ENCODE results near the gene PHACTR3. TPM values are rescaled to one million over a fixed set of nuclear protein-coding genes. Genes with fewer than 3 reads are reported as not detected.

Gene PHACTR3
- total RNA-seq, 1 experiment from 2014 or later, result not detected

DNA sequence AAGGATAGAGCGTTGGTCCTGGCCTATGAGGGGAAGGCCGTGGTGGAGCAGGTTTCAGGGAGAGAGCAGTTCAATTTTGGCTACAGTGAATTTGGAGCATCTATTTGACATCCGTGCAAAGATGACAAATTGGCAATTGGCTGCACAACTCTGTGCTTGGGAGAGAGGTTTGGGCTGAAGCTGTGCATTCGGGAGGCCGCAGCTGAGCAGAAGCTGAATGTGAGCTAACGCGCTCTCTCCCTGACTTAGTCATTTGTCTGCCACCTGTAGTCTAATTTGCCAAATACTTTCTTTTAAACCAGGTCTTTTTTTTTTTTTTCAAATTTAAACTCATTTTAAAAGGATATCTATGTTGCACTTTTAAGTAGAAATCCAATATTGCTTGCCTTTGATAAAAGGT, 78.8 kb downstream of the PHACTR3 start (continued):
- TF ChIP-seq RAD21 (IDR thresholded peaks at IDR 0.05; ENCODE audit: low read depth) (no peak), EZH2 (IDR thresholded peaks at IDR 0.05) (no peak), FOSL1 (IDR thresholded peaks at IDR 0.05; ENCODE audit: low read depth) (no peak), POLR2A (IDR thresholded peaks at IDR 0.05; ENCODE audit: borderline replicate concordance, extremely low read depth, insufficient read depth, insufficient read length) (no peak)

DNA sequence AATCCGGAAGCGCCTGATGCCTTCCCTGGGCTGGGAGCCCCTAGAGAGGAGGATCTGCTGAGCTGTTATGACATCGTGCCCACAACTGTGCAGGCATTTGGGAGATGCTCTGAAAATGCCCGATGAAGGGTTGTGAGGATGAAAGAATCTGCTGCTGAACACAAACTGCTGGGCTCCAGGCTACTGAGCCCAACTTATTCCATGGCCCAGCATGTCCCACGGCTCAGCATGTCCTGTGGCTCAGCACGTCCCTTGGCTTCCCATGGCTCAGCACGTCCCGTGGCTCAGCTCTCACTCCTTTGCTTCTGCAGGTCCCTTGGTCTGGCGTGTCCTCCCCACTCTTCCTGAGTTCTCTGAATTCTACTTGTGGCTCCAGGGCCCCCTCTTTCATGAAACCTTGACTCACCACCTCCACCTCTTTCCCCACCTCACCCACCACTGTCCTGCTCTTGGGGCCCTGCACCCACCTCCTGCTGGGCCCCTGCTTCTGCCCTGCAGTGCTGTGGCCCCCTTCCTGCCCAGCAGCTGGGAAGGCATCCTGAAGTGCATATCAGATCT, 80.4 kb downstream of the PHACTR3 start:
- Histone ChIP-seq H3K27ac (ENCODE audit: low read depth, low read length) (no peak overlapping the region), H3K36me3 (ENCODE audit: control insufficient read depth in 1 of 2, insufficient read depth in 2 of 2, low read length in 2 of 2) (no peaks in the 10 kb centered on the region), H3K27me3 (ENCODE audit: insufficient read depth, low read length) (peaks cover 40% of the 10 kb centered on the region), H3K4me1 (ENCODE audit: control insufficient read depth in 1 of 2, insufficient read depth in 2 of 2, low read length in 2 of 2) (no peaks in the 10 kb centered on the region), H3K4me3 (replicated peaks in 1 of 2; ENCODE audit: low read depth in 1 of 2, low read length in 2 of 2) (no peak overlapping the region), H3K79me2 (ENCODE audit: insufficient read depth, low read length) (no peaks in the 10 kb centered on the region), H2AFZ (ENCODE audit: low read depth, low read length, poor library complexity, severe bottlenecking) (no peak overlapping the region), H4K20me1 (ENCODE audit: insufficient read depth) (no peaks in the 10 kb centered on the region), H3K4me2 (ENCODE audit: low read length) (no peak overlapping the region), H3K9me3 (ENCODE audit: control insufficient read depth in 1 of 2, insufficient read depth in 1 of 2, low read depth in 1 of 2, low read length in 2 of 2) (peaks cover 0 to 4% of the 10 kb centered on the region in 2 experiments; a peak in 1 of 4 replicates), H3K9me2 (ENCODE audit: insufficient read depth) (no peaks in the 10 kb centered on the region), H3K9ac (ENCODE audit: low read length) (no peak overlapping the region)
- ATAC-seq, result no peak
- ChIA-PET CTCF (no interaction called here), RAD21 (ENCODE audit: low non-redundant PET in 1 of 2, low total read pairs in 2 of 2, uncharacterized antibody in 2 of 2, unreplicated experiment in 2 of 2) (no interaction called here), POLR2A (no interaction called here)
- intact Hi-C loops (cut with micrococcal nuclease), result no loop called here
- DNase-seq (ENCODE audit: low read depth, low spot score), result no peak
- TF ChIP-seq CBX3 (IDR thresholded peaks at IDR 0.05; ENCODE audit: low read depth) (no peak), EZH2phosphoT487 (IDR thresholded peaks at IDR 0.05; ENCODE audit: borderline replicate concordance) (no peak), SRF (IDR thresholded peaks at IDR 0.05; ENCODE audit: low read depth) (no peak), ELF1 (IDR thresholded peaks at IDR 0.05; ENCODE audit: borderline replicate concordance, low read depth) (no peak), RAD21 (IDR thresholded peaks at IDR 0.05; ENCODE audit: low read depth) (no peak), POLR2AphosphoS5 (IDR thresholded peaks at IDR 0.05; ENCODE audit: low read depth, low read length) (no peak), YY1 (IDR thresholded peaks at IDR 0.05; ENCODE audit: extremely low read depth, insufficient replicate concordance, low read depth, low read length) (no peak), JUND (IDR thresholded peaks at IDR 0.05) (no peak), FOSL1 (IDR thresholded peaks at IDR 0.05; ENCODE audit: low read depth) (no peak), TCF7L2 (IDR thresholded peaks at IDR 0.05; ENCODE audit: borderline replicate concordance, extremely low read depth, insufficient read depth, insufficient read length) (no peak), ZFX (IDR thresholded peaks at IDR 0.05) (no peak)
- TF ChIP-seq, protein P1, sequence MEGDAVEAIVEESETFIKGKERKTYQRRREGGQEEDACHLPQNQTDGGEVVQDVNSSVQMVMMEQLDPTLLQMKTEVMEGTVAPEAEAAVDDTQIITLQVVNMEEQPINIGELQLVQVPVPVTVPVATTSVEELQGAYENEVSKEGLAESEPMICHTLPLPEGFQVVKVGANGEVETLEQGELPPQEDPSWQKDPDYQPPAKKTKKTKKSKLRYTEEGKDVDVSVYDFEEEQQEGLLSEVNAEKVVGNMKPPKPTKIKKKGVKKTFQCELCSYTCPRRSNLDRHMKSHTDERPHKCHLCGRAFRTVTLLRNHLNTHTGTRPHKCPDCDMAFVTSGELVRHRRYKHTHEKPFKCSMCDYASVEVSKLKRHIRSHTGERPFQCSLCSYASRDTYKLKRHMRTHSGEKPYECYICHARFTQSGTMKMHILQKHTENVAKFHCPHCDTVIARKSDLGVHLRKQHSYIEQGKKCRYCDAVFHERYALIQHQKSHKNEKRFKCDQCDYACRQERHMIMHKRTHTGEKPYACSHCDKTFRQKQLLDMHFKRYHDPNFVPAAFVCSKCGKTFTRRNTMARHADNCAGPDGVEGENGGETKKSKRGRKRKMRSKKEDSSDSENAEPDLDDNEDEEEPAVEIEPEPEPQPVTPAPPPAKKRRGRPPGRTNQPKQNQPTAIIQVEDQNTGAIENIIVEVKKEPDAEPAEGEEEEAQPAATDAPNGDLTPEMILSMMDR (IDR thresholded peaks at IDR 0.05 in 2 of 3, conservative IDR thresholded peaks at IDR 0.05 in 1 of 3; ENCODE audit: borderline replicate concordance in 1 of 3, insufficient read depth in 1 of 3, low read depth in 2 of 3, low read length in 2 of 3), result no peak
- no TSS peak for BruUV-seq (replicated peaks)

Data from HCT116 (cell line).